GM21526 (cell line): Measurements from ENCODE around the gene ZNF415.
"Not testable (repeated sequence)": the region's sequence is repeated elsewhere in the genome, so short reads cannot be mapped to it uniquely, and the experiment has no call there.

ENCODE experiments used
- ATAC-seq: cut with Tn5 transposase; IDR thresholded peaks from one replicate; pipeline ENCODE4 v1.9.1; 2021; ENCODE audit warnings: moderate library complexity; ENCODE audit not compliant: unreplicated experiment, low FRiP score

ZNF415 gene

GRCh38 chr19:53103234-53104203 lies 29.2 kb downstream of the ZNF415 start, which contains the start of gene ZNF160:
Gene ZNF160, minus strand, starts transcription at chr19:53103422. Its CDS starts 17,146 bp downstream, at chr19:53086276.
- ATAC-seq: peak; percentile 94

GRCh38 chr19:53102756-53103233 lies 29.9 kb downstream of the ZNF415 start:
- peak; percentile 9 for ATAC-seq

DNA sequence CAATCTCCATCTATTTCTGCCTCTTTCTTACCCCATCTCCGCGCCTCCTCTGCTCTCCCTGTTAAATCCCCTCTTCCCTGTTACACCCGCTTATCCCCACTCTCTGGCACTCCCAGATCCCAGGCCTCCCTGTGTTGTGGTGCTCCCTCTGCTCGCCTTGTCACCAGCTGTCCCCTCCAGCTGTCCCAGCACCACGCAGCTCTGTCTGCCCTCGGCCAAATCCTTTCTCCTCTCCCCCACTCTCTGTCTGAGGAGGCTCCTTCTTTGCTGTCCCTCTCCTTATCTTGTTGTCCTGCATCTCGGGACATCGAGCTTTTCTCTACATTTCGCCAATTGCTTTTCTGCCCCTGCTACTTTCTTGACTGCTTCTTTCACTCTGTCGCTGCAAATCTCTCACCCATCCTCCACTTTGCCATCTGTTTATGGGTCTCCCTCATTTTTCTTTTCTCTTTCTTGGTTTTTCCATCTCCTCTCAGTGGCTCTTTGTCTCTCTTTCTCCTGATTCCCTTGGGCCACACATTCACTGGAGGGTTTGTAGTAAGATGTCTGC lies 30.4 kb downstream of the ZNF415 start:
- no peak for ATAC-seq

DNA sequence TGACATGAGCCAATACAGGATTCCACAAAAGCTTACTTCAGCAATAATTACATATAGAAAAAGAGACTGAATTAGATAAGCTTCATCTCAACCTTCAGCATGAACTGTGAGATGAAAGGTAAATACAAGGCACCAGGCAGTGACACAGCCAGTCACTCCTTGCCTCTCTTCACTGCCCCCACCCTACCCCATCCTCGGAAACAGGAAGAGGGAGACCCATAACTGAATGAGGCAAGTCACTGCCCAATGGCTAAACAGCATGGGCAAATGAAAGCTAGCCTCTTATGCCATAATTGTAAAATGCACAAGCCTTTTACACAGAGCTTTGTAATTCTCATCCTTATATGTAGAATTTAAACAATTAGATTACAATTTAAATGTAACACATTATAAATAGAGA lies 31.2 kb downstream of the ZNF415 start:
- ATAC-seq: no peak

DNA sequence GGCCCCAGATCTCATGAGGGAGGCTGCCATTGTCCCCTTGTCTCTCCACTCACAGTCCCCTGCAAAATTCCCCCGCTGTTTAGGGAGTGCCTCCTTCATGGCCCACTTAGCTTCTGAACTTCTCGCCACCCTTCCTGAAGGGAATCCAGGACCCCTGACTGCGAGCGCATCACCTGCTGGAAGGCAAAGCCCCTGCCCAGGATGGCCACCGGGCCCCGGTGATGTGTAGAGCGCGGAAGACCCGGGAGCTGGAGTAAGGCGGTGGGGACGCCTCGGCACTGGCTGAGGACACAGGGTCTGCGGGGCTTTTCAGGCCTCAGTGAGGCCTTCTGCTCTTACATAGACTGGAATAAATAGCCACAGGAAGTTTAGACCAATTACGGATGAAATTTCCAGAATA lies 34.1 kb downstream of the ZNF415 start:
- ATAC-seq: not testable (repeated sequence)

GRCh38 chr19:53096982-53097690 lies 35.6 kb downstream of the ZNF415 start:
- ATAC-seq: not testable (repeated sequence)

- not testable (repeated sequence) for ATAC-seq
These were observed 36.1 kb downstream of the ZNF415 start for GRCh38 chr19:53096579-53096978.

GRCh38 chr19:53094754-53095575 lies 37.7 kb downstream of the ZNF415 start:
- no peak for ATAC-seq

DNA sequence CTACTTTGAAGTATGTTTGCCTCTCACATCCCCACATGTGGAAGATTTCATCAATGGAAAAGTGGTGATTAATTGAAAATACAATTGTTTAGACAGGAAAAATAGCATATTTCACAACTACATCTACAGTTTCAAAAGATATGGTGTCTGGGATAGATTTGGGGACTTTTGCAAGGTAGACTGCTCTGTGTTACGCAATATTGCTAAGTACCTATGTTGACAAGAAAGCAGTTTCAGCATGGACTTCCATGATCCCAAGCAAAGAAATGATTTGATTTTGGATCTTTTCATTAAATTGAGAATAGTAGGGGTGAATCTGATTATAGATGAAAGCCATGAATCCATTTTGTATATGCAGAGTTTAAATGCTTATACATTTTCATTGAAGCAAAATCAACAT lies 40.0 kb downstream of the ZNF415 start:
- no peak for ATAC-seq

GRCh38 chr19:53091413-53092254 lies 41.1 kb downstream of the ZNF415 start:
- no peak for ATAC-seq

GRCh38 chr19:53088091-53088490 lies 44.6 kb downstream of the ZNF415 start:
- no peak for ATAC-seq

DNA sequence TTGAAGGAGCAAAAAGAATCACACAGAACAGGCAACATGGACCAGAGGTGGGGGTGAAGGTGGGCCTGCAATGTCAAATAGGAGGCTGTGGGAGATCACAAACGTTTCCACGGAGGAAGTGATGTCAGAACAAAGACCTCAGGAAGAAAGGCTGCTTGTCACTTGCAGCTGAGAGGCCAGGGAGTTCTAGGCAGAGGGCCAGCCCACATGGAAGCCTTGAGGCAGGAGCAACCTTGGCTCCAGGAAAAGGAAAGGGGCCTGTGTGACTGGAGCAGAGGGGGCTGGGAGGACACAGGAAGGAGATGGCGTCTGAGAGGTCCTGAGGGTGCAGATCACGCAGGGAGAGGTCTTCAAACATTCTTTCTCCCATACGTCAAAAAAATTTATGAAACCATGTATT lies 45.8 kb downstream of the ZNF415 start:
- ATAC-seq: no peak

DNA sequence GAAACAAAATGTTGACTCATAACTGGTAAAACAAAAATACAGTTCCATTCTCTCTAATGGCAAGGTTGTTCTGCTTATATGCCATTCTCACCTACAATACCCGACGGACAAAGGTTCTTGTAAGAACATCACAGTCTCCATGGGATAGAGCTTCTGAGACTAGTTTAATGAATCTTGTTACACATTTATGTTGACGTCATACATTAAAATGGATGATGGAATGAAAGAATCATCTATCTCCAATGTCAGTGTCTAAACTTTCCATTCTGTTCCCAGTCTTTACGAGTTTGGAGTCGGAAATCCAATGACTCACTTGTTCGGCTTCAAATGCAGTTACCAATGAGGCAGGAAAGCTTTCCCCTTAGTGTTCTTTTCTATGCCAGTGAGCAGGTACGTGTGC lies 47.2 kb downstream of the ZNF415 start:
- no peak for ATAC-seq

GRCh38 chr19:53082929-53083328 lies 49.8 kb downstream of the ZNF415 start:
- no peak for ATAC-seq

GRCh38 chr19:53079313-53079924 lies 53.3 kb downstream of the ZNF415 start:
- no peak for ATAC-seq

DNA sequence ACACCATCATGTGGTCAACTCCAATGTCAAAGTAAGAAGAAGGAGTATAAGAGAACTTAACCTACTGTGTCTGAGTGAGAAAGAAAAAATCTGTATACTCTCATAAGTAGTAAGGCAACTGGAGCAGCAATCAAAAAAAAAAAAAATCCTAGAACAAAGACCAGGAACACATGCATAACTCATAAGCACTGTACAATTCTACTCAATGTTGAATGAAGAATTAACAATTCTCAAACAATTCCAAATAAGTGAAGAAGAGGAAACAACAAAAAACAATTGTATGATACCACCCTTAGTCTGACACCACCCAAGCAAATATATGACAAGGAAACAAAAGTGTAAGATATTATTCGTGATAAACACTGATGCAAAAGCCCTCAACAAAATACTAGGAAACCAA lies 54.0 kb downstream of the ZNF415 start:
- no peak for ATAC-seq

- ATAC-seq: no peak
These were observed 55.7 kb downstream of the ZNF415 start for GRCh38 chr19:53076984-53077383.

DNA sequence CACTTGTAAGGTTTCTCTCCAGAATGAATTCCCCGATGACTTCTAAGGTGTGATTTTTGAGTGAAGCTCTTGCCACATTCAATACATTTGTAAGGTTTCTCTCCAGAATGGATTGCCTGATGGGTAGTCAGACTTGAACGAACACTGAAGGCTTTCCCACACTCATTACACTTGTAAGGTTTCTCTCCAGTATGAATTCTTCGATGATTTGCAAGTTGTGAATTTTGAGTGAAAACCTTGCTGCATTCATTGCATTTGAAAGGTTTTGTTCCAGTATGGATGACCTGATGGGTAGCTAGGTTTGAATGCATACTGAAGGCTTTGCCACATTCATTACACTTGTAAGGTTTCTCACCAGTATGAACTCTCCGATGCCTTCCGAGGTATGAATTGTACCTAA lies 63.9 kb downstream of the ZNF415 start:
- ATAC-seq: no peak

DNA sequence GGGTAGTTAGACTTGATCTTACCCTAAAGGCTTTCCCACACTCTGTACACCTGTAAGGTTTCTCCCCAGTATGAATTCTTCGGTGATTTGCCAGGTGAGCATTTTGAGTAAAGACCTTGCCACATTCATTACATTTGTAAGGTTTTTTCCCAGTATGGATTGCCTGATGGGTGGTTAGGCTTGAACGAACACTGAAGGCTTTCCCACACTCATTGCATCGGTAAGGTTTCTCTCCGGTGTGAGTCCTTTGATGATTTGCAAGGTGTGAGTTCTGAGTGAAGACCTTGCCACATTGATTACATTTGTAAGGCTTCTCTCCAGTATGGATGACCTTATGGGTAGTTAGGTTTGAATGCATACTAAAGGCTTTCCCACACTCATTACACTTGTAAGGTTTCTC lies 64.5 kb downstream of the ZNF415 start:
- no peak for ATAC-seq
